Tibial nerve (tissue), 4 donors: Measurements from ENCODE around the gene INPP5A. TPM values are rescaled to one million over a fixed set of nuclear protein-coding genes. Genes with fewer than 3 reads are reported as not detected.

Source experiments
- DNase-seq, 2 donors: peaks; one replicate each; pipeline ENCODE4 v3.0.0-alpha.2; 2019; ENCODE audit warnings: low spot score in 2 of 2
- H3K27ac ChIP-seq, 4 donors: fragments of 200-600 bp; sonication (generic) in 3 of 4; one replicate each; pipeline ENCODE4 v1.5.1; 2017 to 2019; ENCODE audit warnings: mild to moderate bottlenecking in 1 of 4
- H3K27me3 ChIP-seq, 2 donors: fragments of 200-600 bp; sonication (generic) in 1 of 2; one replicate each; pipeline versions ENCODE4 v1.5.1 to v1.6.0; 2017 to 2019
- H3K36me3 ChIP-seq, 3 donors: fragments of 200-600 bp; sonication (generic); one replicate each; pipeline ENCODE4 v1.5.1; 2018 to 2019
- H3K4me1 ChIP-seq, 4 donors: fragments of 200-600 bp; sonication (generic) in 3 of 4; one replicate each; pipeline ENCODE4 v1.5.1; 2017 to 2019
- H3K4me3 ChIP-seq, 4 donors: fragments of 200-600 bp; sonication (generic) in 3 of 4; one replicate each; pipeline ENCODE4 v1.5.1; 2017 to 2019; ENCODE audit warnings: mild to moderate bottlenecking in 1 of 4, moderate library complexity in 1 of 4
- H3K9me3 ChIP-seq, 4 donors: fragments of 200-600 bp; sonication (generic) in 3 of 4; one replicate each; pipeline ENCODE4 v1.5.1; 2017 to 2019
- EP300 ChIP-seq, 2 donors: sonication (generic); formaldehyde crosslinking; IDR thresholded peaks; one replicate each; pipeline ENCODE4 v1.6.1; 2017; ENCODE audit warnings: antibody characterized with exemption in 2 of 2, mild to moderate bottlenecking in 1 of 2
- POLR2A ChIP-seq, 2 donors: fragments of 450-650 bp; IDR thresholded peaks; one replicate each; pipeline ENCODE4 v1.6.1; 2017; ENCODE audit warnings: antibody characterized with exemption in 2 of 2, mild to moderate bottlenecking in 2 of 2, moderate library complexity in 2 of 2
- WGBS, 2 donors: methylation state at CpG; one replicate each; pipeline ENCODE4 v1.1.5; 2018; 5-methylcytosine and 5-hydroxymethylcytosine counted together
- total RNA-seq, 4 donors: library from RNA; depleted of rRNA; stranded (reverse); fragments of >200 nt; gene quantifications; one replicate each; pipeline ENCODE4 v1.1.0, GENCODE V29; 2016
- TF ChIP-seq, protein P1 (sequence below), 5 experiments: fragments of 200-600 bp in 3 of 5; fragments of 450-650 bp in 2 of 5; sonication (generic) in 3 of 5; IDR thresholded peaks; one replicate each; pipeline ENCODE4 v1.5.1; 2016 to 2019; ENCODE audit warnings: antibody characterized with exemption in 5 of 5, mild to moderate bottlenecking in 3 of 5, moderate library complexity in 2 of 5

Gene INPP5A
- total RNA-seq, 4 donors from 2014 or later: 73.8 to 101 (median 86.2) TPM

GRCh38 chr10:132665946-132666704, 128.5 kb downstream of the INPP5A start:
- H3K27ac ChIP-seq: no peak overlapping the region
- TF ChIP-seq, protein P1, sequence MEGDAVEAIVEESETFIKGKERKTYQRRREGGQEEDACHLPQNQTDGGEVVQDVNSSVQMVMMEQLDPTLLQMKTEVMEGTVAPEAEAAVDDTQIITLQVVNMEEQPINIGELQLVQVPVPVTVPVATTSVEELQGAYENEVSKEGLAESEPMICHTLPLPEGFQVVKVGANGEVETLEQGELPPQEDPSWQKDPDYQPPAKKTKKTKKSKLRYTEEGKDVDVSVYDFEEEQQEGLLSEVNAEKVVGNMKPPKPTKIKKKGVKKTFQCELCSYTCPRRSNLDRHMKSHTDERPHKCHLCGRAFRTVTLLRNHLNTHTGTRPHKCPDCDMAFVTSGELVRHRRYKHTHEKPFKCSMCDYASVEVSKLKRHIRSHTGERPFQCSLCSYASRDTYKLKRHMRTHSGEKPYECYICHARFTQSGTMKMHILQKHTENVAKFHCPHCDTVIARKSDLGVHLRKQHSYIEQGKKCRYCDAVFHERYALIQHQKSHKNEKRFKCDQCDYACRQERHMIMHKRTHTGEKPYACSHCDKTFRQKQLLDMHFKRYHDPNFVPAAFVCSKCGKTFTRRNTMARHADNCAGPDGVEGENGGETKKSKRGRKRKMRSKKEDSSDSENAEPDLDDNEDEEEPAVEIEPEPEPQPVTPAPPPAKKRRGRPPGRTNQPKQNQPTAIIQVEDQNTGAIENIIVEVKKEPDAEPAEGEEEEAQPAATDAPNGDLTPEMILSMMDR (IDR thresholded peaks at IDR 0.05): no peak
- TF ChIP-seq EP300 (IDR thresholded peaks at IDR 0.05): no peak
- no peak for TF ChIP-seq POLR2A (IDR thresholded peaks at IDR 0.05)
- peaks cover 0 to 3% (median 0%) of the 10 kb centered on the region in 4 donors for H3K9me3 ChIP-seq
- no peaks in the 10 kb centered on the region for H3K27me3 ChIP-seq
- peaks cover 0 to 5% (median 0%) of the 10 kb centered on the region in 4 donors for H3K4me1 ChIP-seq
- peaks cover 0 to 37% (median 0%) of the 10 kb centered on the region in 3 donors for H3K36me3 ChIP-seq
- WGBS, 2 donors: 84 to 90% methylated on average over 15 of the region's 15 CpGs
- DNase-seq: no peak
- H3K4me3 ChIP-seq: no peak overlapping the region

DNA sequence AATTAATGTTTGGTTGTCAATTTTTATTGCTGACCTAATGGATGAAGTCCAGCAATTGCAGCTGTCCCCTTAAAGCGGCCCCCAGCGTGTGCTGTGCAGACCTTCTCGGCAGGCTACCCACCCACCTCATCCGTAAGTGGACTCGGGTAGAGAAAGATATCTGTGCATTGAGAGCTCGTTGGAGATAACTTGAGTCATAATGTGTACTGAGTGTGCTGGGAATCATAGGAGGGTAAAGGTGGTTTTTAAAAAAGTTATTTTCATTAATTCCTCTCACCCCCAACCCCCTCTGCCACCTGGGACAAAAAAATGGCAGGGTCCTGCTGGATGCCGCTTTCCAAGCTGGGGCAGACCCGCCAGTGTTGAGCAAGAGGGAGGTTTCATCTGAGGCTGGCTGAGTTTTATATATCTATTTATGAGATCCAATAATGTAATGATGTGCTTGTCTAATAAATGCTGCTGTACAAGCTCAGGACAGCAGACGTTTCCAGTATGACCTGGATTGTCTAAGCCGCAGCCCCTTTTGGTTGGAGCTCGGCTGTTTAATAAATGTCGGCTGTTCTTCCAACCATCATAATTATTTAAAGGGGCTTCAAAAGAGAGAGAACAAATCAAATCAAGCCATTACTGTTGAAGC, 129.2 kb downstream of the INPP5A start:
- Histone ChIP-seq H3K36me3 (peaks cover 0 to 32% (median 0%) of the 10 kb centered on the region in 3 donors), H3K27ac (no peak overlapping the region), H3K4me3 (no peak overlapping the region), H3K27me3 (no peaks in the 10 kb centered on the region), H3K9me3 (no peaks in the 10 kb centered on the region), H3K4me1 (peaks cover 0 to 5% (median 0%) of the 10 kb centered on the region in 4 donors)
- 87 to 88% methylated on average over 12 of the region's 12 CpGs for WGBS, 2 donors
- TF ChIP-seq POLR2A (IDR thresholded peaks at IDR 0.05) (no peak), EP300 (IDR thresholded peaks at IDR 0.05) (no peak)
- TF ChIP-seq, protein P1 (IDR thresholded peaks at IDR 0.05): no peak
- no peak for DNase-seq

GRCh38 chr10:132667342-132668047, 129.9 kb downstream of the INPP5A start:
- Histone ChIP-seq H3K9me3 (no peaks in the 10 kb centered on the region), H3K27ac (no peak overlapping the region), H3K36me3 (peaks cover 0 to 25% (median 0%) of the 10 kb centered on the region in 3 donors), H3K27me3 (no peaks in the 10 kb centered on the region), H3K4me3 (no peak overlapping the region), H3K4me1 (peaks cover 0 to 5% (median 0%) of the 10 kb centered on the region in 4 donors)
- TF ChIP-seq EP300 (IDR thresholded peaks at IDR 0.05) (no peak), POLR2A (IDR thresholded peaks at IDR 0.05) (no peak)
- 75 to 77% methylated on average over 20 of the region's 20 CpGs for WGBS, 2 donors
- no peak for DNase-seq

DNA sequence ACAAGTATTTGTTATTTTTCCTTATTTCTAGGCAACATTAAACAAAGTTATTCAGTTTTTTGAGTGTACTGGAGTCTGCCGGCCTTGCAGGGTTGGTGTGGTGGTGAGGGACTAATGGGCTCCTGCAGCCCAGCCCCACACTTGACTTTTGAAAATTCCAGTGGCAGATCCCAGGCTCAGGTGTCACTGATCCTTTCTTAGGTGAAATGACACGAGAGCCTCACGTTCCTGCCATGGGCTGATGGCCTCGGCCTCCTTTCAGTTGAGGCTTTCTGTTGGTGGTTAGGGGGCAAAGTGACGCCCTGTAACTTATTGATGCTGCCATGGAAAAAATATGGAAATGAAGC, 130.4 kb downstream of the INPP5A start:
- Histone ChIP-seq H3K4me1 (peaks cover 0 to 5% (median 0%) of the 10 kb centered on the region in 4 donors), H3K9me3 (no peaks in the 10 kb centered on the region), H3K27ac (no peak overlapping the region), H3K36me3 (peaks cover 0 to 20% (median 0%) of the 10 kb centered on the region in 3 donors), H3K27me3 (no peaks in the 10 kb centered on the region), H3K4me3 (no peak overlapping the region)
- no peak for DNase-seq
- 86 to 89% methylated on average over 5 of the region's 5 CpGs for WGBS, 2 donors
- no peak for TF ChIP-seq POLR2A (IDR thresholded peaks at IDR 0.05)
- no peak for TF ChIP-seq EP300 (IDR thresholded peaks at IDR 0.05)
- TF ChIP-seq, protein P1 (IDR thresholded peaks at IDR 0.05): no peak

- H3K4me3 ChIP-seq: no peak overlapping the region
- TF ChIP-seq, protein P1 (IDR thresholded peaks at IDR 0.05): no peak
- no peak for TF ChIP-seq POLR2A (IDR thresholded peaks at IDR 0.05)
- no peak for TF ChIP-seq EP300 (IDR thresholded peaks at IDR 0.05)
- DNase-seq: no peak
- 92 to 93% methylated on average over 20 to 23 of the region's 23 CpGs for WGBS, 2 donors
- H3K9me3 ChIP-seq: no peaks in the 10 kb centered on the region
- H3K27ac ChIP-seq: no peak overlapping the region
- peaks cover 0 to 13% (median 0%) of the 10 kb centered on the region in 3 donors for H3K36me3 ChIP-seq
- H3K27me3 ChIP-seq: no peaks in the 10 kb centered on the region
- H3K4me1 ChIP-seq: peaks cover 0 to 5% (median 0%) of the 10 kb centered on the region in 4 donors
Observed at GRCh38 chr10:132669208-132669861, 131.7 kb downstream of the INPP5A start.
